IPS DF 19.7 (cell line): ENCODE results near the gene BLOC1S6.
"Not testable (repeated sequence)": the region's sequence is repeated elsewhere in the genome, so short reads cannot be mapped to it uniquely, and the experiment has no call there.

Experiments used
- DNase-seq: peaks from one replicate; pipeline ENCODE4 v3.0.0-alpha.2; 2013; ENCODE audit warnings: low read depth, low spot score

BLOC1S6 gene

DNA sequence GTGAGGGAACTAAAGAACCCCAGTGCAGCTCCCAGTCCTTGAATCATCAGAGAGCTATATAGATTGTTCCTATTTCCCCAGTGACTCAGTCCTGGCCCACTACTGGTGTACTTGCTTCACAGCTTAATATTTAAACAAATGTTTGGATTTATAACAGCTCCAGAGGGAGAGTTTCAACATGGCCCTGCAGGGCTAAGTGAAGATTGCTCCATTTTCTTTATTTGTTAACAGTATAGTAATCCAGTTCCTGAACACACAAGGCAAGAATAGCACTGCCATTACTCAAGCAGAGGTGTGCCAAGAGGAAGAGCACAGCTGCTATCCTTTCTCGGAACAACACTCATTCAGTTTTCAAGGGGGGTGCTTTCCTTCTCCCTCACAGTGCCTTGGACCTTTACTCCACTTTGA lies 54.2 kb downstream of the BLOC1S6 start:
- DNase-seq, result no peak

DNA sequence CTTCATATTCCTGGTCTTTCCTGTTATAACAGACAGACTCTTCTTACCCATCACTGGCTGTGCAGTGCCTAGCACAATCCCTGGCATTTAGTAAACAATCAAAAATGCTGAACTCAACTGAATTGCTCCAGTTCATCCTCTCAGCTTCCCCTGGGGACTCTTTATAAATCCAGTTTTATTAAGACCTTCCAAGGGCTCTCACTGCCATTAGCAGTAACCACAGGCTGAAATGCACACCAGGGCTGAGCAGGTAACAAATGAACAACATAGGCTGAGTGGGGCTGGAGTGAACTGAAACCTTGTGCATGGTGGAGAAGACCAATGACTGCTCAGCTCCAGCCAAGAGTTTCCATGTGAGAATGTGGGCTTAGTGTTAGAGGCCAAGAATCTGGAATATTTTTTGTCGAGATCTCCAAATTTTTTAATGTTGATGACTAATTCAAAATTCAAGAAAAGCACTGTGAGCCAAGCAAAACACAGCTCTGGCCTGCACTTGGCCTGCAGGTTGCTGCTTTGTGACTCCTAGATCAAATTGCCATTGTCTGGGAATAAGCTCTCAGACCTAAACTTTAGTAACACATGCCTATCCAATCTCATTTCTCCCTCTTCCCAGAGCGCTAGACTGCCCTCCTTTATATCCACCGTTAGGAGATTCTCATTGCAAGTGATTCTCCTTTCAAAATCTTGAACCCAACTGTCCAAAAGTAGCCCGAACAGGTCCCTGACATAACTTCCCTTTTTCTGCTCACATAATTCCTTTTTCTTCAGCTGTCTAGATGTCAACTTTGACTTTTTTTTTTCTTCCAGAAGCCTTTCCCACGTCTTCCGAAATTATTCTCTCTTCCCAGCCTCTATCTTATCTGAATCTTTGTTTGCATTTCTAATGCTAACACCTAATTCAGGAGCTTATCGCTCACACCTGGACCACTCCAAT lies 55.1 kb downstream of the BLOC1S6 start:
- no peak for DNase-seq

DNA sequence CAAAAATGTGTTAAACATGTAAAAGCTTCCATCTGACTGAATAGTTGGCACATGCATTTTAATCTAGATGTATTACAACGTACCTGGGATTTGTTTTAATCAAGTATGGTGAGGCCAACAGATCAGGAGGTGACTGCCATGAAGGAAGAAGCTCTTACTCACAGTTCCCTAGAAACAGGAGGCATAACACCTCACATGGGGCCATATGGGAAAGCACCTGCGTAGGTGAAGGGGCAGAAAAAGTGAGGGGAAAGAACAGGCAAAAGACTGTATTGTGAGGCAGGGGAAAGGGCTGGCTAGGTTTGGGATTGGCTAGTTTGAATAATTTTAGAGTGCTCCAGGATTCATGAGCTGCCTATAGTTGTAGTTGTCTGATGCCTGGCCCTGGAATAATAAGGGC lies 57.3 kb downstream of the BLOC1S6 start:
- DNase-seq, result no peak

DNA sequence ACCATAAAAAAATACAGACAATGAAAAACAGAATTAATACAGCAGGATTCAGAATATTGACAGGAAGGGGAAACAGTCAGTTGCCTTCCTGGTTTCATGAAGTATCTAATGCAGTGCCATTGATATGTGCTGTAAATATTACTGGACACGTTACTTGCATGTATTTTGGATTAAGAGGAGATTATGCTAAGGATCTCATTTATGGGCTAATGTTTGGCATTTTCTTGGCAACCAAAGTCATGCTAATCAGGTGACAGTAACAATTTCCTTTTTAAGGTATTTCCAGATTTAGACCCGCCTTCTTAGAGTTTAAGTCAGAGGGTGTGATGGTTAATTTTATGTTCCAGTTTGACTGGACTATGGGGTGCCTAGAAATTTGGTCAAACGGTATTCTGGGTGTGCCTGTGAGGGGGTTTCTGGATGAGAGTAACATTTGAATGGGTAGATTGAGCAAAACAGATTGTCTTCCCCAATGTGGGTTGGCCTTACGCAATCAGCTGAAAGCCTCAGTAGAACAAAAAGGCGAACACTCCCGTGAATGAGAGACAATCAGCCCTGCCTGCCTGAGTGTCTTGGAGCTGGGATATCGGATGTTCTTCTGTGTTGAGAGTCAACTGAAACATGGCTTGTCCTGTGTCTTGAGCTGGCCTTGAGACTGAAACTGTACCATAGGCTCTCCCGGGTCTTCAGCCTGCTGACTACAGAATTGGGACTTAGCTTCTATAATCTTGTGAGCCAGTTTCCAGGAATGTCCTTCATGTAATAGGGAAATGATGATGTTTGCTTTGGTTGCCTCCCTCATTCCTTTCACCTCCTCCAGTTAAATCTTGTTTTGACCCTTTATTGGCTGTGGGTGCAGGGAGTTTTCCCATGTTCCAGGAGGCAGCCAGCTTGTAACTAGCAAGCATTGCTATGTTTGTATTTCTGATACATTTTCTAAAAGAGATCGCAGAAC lies 58.1 kb downstream of the BLOC1S6 start:
- no peak for DNase-seq

DNA sequence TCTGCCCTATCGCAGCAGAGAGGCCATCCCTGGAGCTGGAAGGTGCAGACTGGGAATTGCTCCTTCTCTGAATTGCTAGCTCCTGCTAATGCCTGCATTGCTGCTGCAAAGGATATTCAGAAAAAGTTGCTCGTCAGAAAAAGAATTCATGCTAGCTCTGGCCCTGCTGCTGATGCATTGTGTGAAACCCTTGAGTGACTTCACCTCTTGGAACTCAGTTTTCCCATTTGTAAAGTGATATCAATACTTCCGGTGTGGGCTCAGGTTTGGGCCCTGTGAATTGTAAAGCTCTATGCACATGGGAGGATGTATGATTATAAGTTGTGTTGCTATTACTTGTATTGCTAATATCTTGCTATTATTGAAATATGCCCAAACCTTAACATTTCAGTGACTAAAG lies 59.0 kb downstream of the BLOC1S6 start:
- no peak for DNase-seq

DNA sequence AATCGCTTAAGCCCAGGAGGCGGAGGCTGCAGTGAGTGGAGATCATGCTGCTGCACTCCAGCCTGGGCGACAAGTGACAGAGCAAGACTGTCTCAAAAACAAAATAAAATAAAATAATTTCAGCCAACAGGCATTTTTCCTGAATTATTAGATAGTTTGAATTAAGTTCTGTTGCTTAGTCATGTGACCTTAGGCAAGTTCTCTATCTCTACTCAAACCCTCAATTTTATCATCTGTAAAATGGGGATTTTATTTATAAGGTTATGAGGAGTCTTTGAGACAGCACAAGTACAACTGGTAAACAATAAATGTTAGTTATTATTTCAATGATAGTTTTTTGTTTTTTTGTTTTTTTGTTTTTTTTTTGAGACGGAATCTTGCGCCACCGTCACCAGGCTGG lies 60.6 kb downstream of the BLOC1S6 start:
- DNase-seq, result no peak

DNA sequence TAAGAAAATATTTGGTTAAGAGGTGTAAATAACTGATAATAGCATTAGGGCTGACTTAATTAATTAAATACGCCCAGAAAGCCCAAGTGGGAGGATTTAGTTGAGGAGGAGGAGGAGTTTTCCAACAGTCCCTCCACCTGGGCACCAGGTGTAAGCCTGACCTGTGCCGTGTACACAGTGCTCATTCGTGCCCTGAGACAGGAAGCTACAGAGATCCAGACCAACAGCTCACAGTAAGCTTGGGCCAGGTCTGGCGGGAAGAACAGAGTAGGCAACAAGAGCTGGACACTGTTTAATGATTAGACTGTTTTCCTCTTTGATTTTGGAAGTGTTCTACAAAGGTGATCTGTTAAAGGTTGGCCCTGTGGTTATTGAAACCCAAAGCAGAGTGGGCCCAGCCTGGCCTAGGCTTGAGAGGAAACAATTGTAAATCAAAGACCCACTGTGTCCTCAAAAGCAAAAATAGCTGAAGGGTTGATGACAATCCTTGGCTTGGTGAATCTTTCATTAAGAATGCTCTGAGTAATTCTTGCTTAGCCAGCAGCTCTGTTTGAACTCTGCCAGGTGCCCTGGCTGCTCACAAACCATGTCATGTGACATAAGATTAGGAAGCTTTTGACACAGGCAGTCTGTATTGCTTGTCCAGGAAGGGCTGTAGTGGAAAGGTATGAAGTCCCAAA lies 61.5 kb downstream of the BLOC1S6 start:
- no peak for DNase-seq

DNA sequence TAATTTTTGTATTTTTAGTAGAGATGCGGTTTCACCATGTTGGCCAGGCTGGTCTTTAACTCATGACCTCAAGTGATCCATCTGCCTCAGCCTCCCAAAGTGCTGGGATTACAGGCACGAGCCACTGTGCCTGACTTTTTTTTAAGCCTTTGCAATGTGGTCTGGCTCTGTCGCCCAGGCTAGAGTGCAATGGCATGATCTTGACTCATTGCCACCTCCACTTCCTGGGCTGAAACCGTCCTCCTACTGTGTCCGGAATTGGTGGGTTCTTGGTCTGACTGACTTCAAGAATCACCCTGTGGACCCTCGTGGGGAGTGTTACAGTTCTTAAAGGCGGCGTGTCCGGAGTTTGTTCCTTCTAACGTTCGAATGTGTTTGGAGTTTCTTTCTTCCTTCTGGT lies 62.8 kb downstream of the BLOC1S6 start:
- not testable (repeated sequence) for DNase-seq

DNA sequence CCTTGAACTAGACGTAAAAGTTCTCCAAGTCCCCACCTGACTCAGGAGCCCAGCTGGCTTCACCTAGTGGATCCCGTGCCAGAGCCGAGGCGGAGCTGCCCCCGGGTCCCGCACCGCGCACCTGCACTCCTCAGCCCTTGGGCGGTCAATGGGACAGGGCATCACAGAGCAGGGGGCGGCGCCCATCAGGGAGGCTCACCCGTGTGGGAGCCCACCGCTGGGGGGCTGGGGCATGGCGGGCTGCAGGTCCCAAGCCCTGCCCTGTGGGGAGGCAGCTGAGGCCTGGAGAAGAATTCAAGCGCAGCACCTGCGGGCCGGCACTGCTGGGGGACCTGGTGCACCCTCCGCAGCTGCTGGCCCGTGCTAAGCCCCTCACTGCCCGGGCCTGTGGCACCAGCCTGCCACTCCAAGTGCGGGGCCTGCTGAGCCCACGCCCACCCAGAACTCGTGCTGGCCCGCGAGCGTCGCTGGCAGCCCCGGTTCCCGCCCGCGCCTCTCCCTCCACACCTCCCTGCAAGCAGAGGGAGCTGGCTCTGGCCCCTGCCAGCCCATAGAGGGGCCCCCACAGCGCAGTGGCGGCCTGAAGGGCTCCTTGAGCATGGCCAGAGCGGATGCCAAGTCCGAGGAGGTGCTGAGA lies 63.8 kb downstream of the BLOC1S6 start:
- DNase-seq, result no peak

DNA sequence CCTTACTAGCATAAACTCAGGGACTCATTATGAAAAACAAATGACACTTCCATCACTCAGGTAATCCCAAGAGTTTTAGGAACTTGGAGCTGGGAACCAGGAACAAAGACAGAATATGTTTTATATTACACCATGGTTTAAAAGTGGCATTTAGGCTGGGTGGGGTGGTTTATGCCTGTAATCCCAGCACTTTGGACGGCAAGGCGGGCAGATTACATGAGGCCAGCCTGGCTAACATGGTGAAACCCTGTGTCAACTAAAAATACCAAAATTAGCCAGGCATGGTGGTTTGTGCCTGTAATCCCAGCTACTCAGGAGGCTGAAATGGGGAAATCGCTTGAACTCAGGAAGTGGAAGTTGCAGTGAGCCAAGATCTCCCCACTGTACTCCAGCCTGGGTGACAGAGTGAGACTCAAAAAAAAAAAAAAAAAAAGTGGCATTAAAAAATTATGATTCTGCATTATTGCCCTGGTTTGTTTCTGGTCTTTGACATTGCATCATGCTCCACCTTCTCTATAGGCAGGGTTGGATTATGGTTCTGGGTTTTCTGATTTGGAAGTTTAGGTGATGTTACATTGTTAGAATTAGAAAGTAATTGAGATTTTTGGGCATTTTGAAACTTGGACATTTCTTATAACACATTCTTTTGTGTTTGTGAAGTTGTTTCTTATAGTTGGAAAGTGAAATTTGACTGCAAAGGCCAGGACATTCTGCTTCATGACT lies 66.7 kb downstream of the BLOC1S6 start:
- DNase-seq, result no peak

DNA sequence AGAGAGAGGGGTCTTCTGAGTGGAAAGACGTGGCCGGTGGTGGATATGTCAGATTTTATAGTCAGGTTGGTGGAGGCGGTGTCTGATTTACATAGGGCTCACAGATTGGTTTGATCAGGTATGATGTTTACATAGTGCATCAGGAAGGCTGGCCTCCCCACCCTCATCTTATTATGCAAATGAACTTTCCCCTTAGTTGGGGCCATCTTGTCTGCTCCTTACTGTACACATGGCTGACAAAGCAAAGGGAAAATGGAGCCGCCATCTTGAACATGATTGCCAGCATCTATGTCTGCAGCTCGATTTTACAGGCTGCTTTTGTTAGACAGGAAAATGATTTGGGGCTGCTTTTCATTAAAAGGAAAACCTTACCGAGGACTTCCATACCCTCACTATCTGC lies 67.6 kb downstream of the BLOC1S6 start:
- no peak for DNase-seq

DNA sequence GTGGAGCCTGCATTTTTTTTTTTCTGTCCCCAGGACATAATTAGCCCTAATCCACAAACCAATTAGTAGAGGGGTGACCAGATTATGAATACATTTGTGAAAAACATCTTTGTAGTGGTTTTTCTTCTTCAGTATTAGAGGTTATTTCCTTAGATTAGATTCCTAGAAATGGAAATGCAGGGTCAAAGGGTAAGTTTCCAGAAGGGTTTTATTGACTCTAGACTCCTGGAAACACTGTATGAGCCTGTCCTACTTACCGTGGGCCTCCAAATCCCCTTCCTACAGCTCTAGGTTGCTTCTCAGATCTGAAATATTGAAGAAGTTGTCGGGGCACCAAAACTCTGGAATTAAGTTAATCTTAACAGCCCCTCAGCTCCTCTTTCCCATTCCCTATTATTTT lies 70.1 kb downstream of the BLOC1S6 start:
- DNase-seq, result no peak

DNA sequence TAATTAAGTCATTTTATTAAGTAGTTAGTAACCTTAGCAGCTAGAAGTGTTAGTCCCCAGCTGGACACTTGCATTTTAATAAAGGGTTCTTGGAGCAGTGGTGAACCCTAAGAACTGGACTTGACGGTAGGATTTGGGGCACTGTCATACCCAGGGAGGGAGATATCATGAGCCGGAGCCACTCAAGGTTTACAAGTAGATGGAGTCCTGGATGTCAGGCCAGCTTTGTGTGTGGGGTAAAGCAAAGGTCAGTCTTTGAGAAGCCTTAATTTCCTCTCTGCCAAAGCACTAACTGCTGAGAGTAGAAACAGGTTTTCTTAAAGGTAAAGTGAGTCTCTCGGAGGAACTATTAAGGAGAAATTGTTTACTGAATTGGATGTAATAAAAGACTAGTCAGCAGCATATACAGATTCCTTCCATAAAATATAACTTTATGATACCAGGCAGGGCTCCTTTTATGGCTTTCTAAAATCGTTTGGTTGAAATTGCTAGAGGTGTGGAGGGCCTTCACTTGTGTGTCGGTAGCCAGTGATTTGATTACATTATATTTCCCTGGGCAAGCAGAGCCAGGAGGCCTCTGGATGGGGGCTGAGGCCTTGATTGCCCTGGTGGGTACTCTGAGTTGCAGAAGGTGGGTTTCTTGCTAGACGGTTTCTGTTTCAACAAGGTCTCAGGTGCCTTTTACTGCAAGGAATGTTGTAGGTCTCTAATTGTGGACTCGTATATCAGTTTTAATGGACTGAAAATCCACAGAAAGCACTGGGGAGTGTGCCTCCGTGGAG lies 70.8 kb downstream of the BLOC1S6 start:
- no peak for DNase-seq
